GM21717 (cell line): ENCODE measurements around the gene IGF2BP3.
"Not testable (repeated sequence)": the region's sequence is repeated elsewhere in the genome, so short reads cannot be mapped to it uniquely, and the experiment has no call there.

Experiments used
- ATAC-seq: cut with Tn5 transposase; IDR thresholded peaks from one replicate; pipeline ENCODE4 v1.9.1; 2021; ENCODE audit warnings: mild to moderate bottlenecking, moderate library complexity; ENCODE audit not compliant: unreplicated experiment

IGF2BP3 gene

GRCh38 chr7:23470330-23471105, at the start of gene IGF2BP3:
Gene IGF2BP3, minus strand, starts transcription at chr7:23470491. Its CDS starts 381 bp downstream, at chr7:23470110.
- peak; percentile 22 for ATAC-seq

- peak; percentile 67 for ATAC-seq
Observed at GRCh38 chr7:23514755-23515154, 44.5 kb upstream of the IGF2BP3 start.

DNA sequence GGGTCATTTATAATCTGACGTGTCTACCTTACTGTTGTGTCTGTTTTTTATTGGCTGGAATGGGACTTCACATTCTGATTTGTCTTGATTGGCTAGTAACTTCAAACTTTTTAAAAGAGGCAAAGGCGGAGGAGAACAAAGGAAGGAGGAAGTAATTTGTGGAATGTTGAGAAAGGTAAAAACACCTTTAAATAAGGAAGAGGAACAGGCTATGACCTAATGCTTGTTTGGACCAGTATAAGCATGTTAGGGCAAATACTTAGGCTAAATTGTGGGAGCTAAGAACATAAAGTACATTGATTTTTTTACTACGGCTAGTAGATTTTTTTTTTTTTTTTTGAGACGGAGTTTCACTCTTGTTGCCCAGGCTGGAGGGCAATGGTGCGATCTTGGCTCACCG, 43.5 kb upstream of the IGF2BP3 start:
- ATAC-seq = not testable (repeated sequence)

- no peak for ATAC-seq
Observed at GRCh38 chr7:23494009-23494408, 23.7 kb upstream of the IGF2BP3 start.

DNA sequence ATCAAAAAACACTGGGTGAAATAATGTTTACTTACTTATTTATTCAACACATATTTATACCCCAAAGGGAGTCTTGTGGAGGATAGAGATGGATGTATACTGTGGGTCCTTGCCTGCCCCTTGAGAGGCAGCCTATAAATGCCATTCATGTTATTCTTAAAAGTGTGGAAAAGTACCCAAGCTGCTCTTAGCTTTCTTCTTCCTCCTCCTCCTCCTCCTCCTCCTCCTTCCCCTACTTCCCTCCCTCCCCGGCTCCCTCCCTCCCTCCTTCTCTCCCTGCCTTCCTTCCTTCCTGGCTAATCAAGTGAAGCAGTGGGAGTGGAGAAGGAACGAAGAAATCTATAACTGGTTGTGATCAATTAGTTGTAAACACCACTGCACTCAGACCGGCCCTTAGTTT, 21.2 kb upstream of the IGF2BP3 start:
- no peak for ATAC-seq

- ATAC-seq = peak; percentile 81
Observed at GRCh38 chr7:23490357-23491135, 20.3 kb upstream of the IGF2BP3 start.

DNA sequence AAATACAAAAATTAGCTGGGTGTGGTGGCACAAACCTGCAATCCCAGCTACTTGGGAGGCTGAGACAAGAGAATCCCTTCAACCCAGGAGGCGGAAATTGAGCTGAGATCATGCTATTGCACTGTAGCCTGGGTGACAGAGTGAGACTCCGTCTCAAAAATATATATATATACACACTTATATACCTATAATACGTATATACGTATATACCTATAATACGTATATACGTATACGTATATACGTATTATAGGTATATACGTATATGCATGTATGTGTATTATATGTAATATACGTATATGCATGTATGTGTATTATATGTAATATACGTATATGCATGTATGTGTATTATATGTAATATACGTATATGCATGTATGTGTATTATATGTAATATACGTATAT, 18.4 kb upstream of the IGF2BP3 start:
- not testable (repeated sequence) for ATAC-seq

GRCh38 chr7:23487670-23488069, 17.4 kb upstream of the IGF2BP3 start:
- ATAC-seq = no peak

GRCh38 chr7:23486002-23486773, 15.9 kb upstream of the IGF2BP3 start:
- no peak for ATAC-seq

DNA sequence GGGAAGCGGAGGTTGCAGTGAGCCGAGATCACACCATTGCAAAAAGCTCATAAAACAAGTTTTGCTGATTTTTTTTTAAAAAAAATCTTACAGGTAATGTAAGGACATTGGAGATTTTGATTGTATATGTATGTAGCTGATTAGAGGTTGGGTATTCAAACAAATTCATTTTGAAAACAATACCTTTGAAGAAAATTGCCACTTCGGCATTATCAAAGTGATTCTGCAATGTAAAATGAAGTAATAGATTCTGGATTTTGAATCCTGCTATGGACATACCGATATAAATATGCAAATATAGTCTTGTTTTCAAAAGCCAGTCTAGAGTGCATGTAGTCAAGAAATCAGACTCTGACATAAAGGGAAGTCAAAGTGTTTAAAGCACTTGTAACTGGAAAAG, 12.4 kb upstream of the IGF2BP3 start:
- ATAC-seq = no peak

GRCh38 chr7:23477962-23478866, 7.9 kb upstream of the IGF2BP3 start:
- no peak for ATAC-seq

DNA sequence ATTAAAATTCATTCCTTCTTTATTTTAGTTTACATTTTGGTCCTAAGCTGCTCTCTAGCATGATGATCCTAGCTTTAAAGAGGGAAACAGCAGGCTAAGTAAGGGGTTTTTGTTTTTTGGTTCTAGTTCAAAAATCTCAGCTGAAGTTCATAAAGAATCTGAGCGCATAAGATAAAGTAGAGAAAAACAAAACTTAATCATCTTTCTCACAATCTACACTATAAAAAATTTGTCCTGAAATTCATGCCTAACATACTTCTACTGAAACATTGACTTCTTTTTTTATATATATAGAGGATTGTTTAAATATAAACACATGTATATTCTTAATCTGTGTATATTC, 6.8 kb upstream of the IGF2BP3 start:
- ATAC-seq = no peak

DNA sequence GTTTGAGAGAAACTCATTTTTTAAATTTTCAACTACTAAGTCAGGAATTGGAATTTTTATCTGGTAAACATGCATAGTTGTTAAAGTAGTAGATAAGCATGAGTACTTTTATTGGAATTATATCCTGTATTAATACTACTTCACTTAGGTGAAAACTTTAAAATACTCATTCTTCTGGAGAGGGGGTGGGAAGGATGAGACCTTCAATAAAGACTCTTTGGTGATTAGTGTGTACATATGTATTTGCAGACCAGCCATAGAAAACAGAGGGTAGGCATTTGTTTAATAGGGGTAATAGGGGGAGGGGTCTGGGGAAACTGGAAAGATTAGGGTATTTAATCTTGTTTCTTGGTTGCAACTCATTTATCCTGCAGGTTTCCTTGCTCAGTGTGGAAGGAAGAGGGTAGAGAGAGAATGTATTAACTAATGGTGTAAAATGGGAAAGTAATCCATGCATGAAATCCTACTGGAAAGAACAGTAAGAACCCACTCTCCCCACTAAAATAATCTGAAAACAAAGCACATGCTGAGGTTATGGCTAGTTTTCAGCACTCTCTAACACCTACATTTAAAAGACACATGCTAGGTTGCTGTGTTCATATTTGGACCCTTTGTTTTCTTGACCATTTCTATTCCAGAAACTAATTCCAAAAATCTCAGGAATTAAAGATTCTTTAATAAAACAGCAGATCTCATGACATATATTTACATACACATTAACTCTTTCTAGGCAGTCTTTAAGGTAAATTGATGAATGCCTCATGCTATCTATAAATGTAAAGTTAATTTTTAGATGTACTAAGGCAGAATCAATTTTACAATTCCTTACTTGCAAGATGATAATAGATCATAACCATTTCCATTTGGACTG, 6.2 kb upstream of the IGF2BP3 start:
- ATAC-seq = no peak

DNA sequence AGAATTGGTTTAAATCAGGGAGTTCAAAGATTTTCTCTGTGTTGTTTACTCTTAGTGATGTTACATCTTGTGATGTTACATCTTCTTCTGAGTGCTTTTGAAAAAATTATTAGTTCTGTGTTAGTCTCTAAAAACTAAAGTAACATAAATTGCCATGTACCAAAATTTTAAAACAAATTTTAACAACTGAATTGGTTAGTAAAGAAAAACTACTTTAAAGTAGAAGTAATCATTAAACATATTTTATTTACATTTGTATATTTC, 5.2 kb upstream of the IGF2BP3 start:
- ATAC-seq = no peak

GRCh38 chr7:23474829-23475575, 4.7 kb upstream of the IGF2BP3 start:
- no peak for ATAC-seq

- peak; percentile 75 for ATAC-seq
Observed at GRCh38 chr7:23474094-23474828, 4.0 kb upstream of the IGF2BP3 start.

- peak; percentile 32 for ATAC-seq
Observed at GRCh38 chr7:23473844-23474093, 3.5 kb upstream of the IGF2BP3 start.

DNA sequence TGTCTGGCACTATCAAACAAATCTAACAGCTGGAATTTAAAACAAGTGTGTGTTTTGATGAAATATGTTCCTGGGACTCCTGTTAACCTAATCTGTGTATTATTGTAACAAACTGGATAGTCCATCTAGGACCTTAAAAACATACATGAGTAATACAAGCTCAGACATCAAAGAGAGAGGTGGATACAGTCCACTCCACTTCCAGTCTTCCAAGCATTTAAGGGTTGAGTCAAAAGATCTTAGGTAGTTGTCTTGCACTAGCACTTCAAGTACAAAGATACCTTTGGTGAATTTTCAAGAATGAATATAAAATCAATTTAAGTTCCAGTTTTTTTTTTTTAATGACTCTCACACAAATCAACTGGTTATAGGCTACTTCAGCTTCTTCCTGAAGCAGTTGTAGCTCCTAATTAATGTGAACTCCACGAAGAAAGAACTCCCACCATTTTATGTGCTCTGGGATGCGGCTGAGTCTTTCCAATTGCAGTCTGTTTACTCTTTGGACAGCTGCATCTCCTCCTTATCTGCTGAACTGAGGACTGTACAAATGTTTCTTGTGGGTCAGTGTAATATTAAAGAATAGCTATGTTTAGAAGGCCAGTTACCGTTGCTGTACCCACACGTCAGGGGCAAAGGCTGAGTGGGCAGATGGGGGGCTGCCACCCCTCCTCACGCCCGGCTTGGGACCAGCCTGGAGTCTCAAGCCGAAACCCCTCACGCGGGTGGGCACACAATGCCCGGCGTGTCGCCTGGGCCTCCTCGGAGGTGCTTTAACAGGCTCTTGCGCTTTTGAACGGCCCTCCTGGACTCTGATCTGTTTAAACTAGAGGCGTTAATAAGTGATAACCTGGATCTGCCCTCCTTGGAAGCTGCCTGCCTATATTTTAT, 2.9 kb upstream of the IGF2BP3 start:
- no peak for ATAC-seq
